Small intestine (tissue), 16 donors: Measurements from ENCODE around the gene TLDC2. TPM values are rescaled to one million over a fixed set of nuclear protein-coding genes. Genes with fewer than 3 reads are reported as not detected.
A peak's percentile ranks its signal among the peaks of the same experiment; 100 is the strongest.

Source experiments
- DNase-seq, 2 donors: peaks; one replicate each; pipeline versions ENCODE4 v3.0.0 to v3.0.0-alpha.2; 2013
- FAIRE-seq: peaks from 2 replicates; lab custom pipeline; 2012; peaks lifted over from hg19 to GRCh38; lab: Jason Lieb, UNC
- H3K27ac ChIP-seq, 3 donors: one replicate each; pipeline ENCODE4 v1.5.1; 2013; ENCODE audit warnings: low read length in 2 of 3, mild to moderate bottlenecking in 2 of 3, control low read depth in 1 of 3, inconsistent platforms in 1 of 3, low read depth in 1 of 3, moderate library complexity in 1 of 3
- H3K27me3 ChIP-seq, 3 donors: one replicate each; pipeline ENCODE4 v1.6.1; 2013; ENCODE audit warnings: low read length in 3 of 3, inconsistent platforms in 1 of 3; ENCODE audit not compliant: control insufficient read depth in 3 of 3, insufficient read depth in 3 of 3
- H3K36me3 ChIP-seq, 3 donors: one replicate each; pipeline ENCODE4 v1.6.1; 2013; ENCODE audit warnings: low read length in 3 of 3, inconsistent platforms in 1 of 3, low read depth in 1 of 3, mild to moderate bottlenecking in 1 of 3, moderate library complexity in 1 of 3; ENCODE audit not compliant: control insufficient read depth in 3 of 3, insufficient read depth in 2 of 3
- H3K4me1 ChIP-seq, 3 donors: one replicate each; pipeline ENCODE4 v1.6.1; 2013; ENCODE audit warnings: low read length in 2 of 3, inconsistent platforms in 1 of 3, low read depth in 1 of 3, mild to moderate bottlenecking in 1 of 3, moderate library complexity in 1 of 3; ENCODE audit not compliant: control insufficient read depth in 3 of 3, insufficient read depth in 2 of 3
- H3K4me3 ChIP-seq, 3 donors: one replicate each; pipeline ENCODE4 v1.5.1; 2013; ENCODE audit warnings: low read length in 3 of 3, control low read depth in 1 of 3, inconsistent platforms in 1 of 3, low read depth in 1 of 3, mild to moderate bottlenecking in 1 of 3, moderate library complexity in 1 of 3
- H3K9me3 ChIP-seq, 2 donors: one replicate each; pipeline ENCODE4 v1.6.1; 2013; ENCODE audit warnings: low read depth in 1 of 2, low read length in 1 of 2; ENCODE audit not compliant: control insufficient read depth in 2 of 2, insufficient read depth in 1 of 2
- WGBS, 3 donors: extraction: QIAGEN DNeasy Blood & Tissue Kit; methylation state at CpG; one replicate each; pipeline ENCODE4 v1.1.7; 2013; 5-methylcytosine and 5-hydroxymethylcytosine counted together
- long read RNA-seq, 10 donors: transcript quantifications; one replicate each; lab custom pipeline, GENCODE V29; 2026
- polyA plus RNA-seq, 4 donors: library from polyadenylated mRNA; stranded (reverse) in 3 of 4; unstranded in 1 of 4; fragments of 200-250 nt in 3 of 4; fragments of 120-200 nt in 1 of 4; gene quantifications; one replicate each; pipeline versions ENCODE4 v1.2.1 to v1.2.3, GENCODE V29; 2013
- donor health status: healthy with polysubstance abuse.
- donor health status: control.
- donor health status: control.
- donor health status: Bipolar disorder and iron deficiency.
- donor health status: healthy.

TLDC2 gene
- 10 to 100 TPM; 19.5 to 61.6 (median 32.4) TPM for polyA plus RNA-seq
- long read RNA-seq, donor 1, partial matches to known transcripts, result 0 of 7 reads
- long read RNA-seq, donor 1, other reads (novel, unspliced or antisense), result 6 of 7 reads
- long read RNA-seq, donor 2, partial matches to known transcripts, result 0 of 1 reads
- long read RNA-seq, donor 2, other reads (novel, unspliced or antisense), result 0 of 1 reads
- long read RNA-seq, donor 3, result 0 reads
- long read RNA-seq, donor 4, result 0 reads
- long read RNA-seq, donor 5, result 0 reads
- long read RNA-seq, donor 6, partial matches to known transcripts, result 0 of 6 reads
- long read RNA-seq, donor 6, other reads (novel, unspliced or antisense), result 5 of 6 reads
- long read RNA-seq, donor 7, result 0 reads
- long read RNA-seq, donor 8, result 0 reads
- long read RNA-seq, donor 9, result 0 reads
- long read RNA-seq, donor 10, result 0 reads

- WGBS, 3 donors, result 15 to 60% (median 45%) methylated on average over 14 of the region's 14 CpGs
- peak within 1 kb of the TSS in 2 of 3 donors; percentile 47 to 58 for H3K4me3 ChIP-seq
- H3K36me3 ChIP-seq, result peaks cover 0 to 29% (median 0%) of the 10 kb centered on the region in 3 donors
- H3K27ac ChIP-seq, result peak within 1 kb of the TSS; percentile 84 to 93 (median 89)
- no peaks in the 10 kb centered on the region for H3K9me3 ChIP-seq
- H3K27me3 ChIP-seq, result no peaks in the 10 kb centered on the region
- H3K4me1 ChIP-seq, result peaks cover 0 to 26% (median 3%) of the 10 kb centered on the region in 3 donors
- FAIRE-seq (no peak), DNase-seq (peak; percentile 94 to 97)
Observed at GRCh38 chr20:36875702-36876472, at the start of gene TLDC2. Gene TLDC2, plus strand, starts transcription at chr20:36876138. Its CDS starts 37 bp downstream, at chr20:36876175.

GRCh38 chr20:36826554-36827244 lies 49.2 kb upstream of the TLDC2 start:
- Histone ChIP-seq H3K4me3 (no peak overlapping the region), H3K36me3 (peaks cover 0 to 59% (median 4%) of the 10 kb centered on the region in 3 donors), H3K27me3 (no peaks in the 10 kb centered on the region), H3K27ac (no peak overlapping the region), H3K4me1 (no peaks in the 10 kb centered on the region), H3K9me3 (no peaks in the 10 kb centered on the region)
- FAIRE-seq (no peak), DNase-seq (no peak)
- 93 to 94% (median 94%) methylated on average over 7 of the region's 7 CpGs for WGBS, 3 donors

- FAIRE-seq (no peak), DNase-seq (peak in 1 of 2 donors; percentile 25)
- H3K27me3 ChIP-seq, result no peaks in the 10 kb centered on the region
- no peaks in the 10 kb centered on the region for H3K9me3 ChIP-seq
- H3K4me3 ChIP-seq, result no peak overlapping the region
- H3K4me1 ChIP-seq, result no peaks in the 10 kb centered on the region
- peaks cover 0 to 57% (median 4%) of the 10 kb centered on the region in 3 donors for H3K36me3 ChIP-seq
- H3K27ac ChIP-seq, result peak overlapping the region in 1 of 3 donors; percentile 9
- 64 to 78% (median 74%) methylated on average over 11 of the region's 11 CpGs for WGBS, 3 donors
Observed at GRCh38 chr20:36827541-36828279, 48.2 kb upstream of the TLDC2 start.

GRCh38 chr20:36830791-36831691 lies 44.9 kb upstream of the TLDC2 start:
- 67 to 90% (median 88%) methylated on average over 10 to 11 of the region's 11 CpGs for WGBS, 3 donors
- peaks cover 0 to 8% (median 0%) of the 10 kb centered on the region in 3 donors for H3K4me1 ChIP-seq

GRCh38 chr20:36832791-36833190 lies 43.1 kb upstream of the TLDC2 start:
- no peak overlapping the region for H3K4me3 ChIP-seq
- DNase-seq (no peak), FAIRE-seq (no peak)
- H3K9me3 ChIP-seq, result no peaks in the 10 kb centered on the region
- H3K27ac ChIP-seq, result peak overlapping the region in 2 of 3 donors; percentile 48 to 77
- WGBS, 3 donors, result 65 to 88% (median 82%) methylated on average over 7 of the region's 7 CpGs
- no peaks in the 10 kb centered on the region for H3K27me3 ChIP-seq
- H3K36me3 ChIP-seq, result peaks cover 0 to 55% (median 0%) of the 10 kb centered on the region in 3 donors
- H3K4me1 ChIP-seq, result peaks cover 0 to 17% (median 0%) of the 10 kb centered on the region in 3 donors

More at GRCh38 chr20:36830791-36831691, 44.9 kb upstream of the TLDC2 start:
- no peaks in the 10 kb centered on the region for H3K27me3 ChIP-seq
- H3K27ac ChIP-seq, result peak overlapping the region in 1 of 3 donors; percentile 22
- peaks cover 0 to 52% (median 0%) of the 10 kb centered on the region in 3 donors for H3K36me3 ChIP-seq
- FAIRE-seq, result no peak
- H3K4me3 ChIP-seq, result no peak overlapping the region
- H3K9me3 ChIP-seq, result no peaks in the 10 kb centered on the region
- DNase-seq, result no peak

- WGBS, 3 donors, result 67 to 92% (median 90%) methylated on average over 19 of the region's 19 CpGs
- DNase-seq (no peak), FAIRE-seq (no peak)
- H3K4me1 ChIP-seq, result peaks cover 0 to 17% (median 0%) of the 10 kb centered on the region in 3 donors
- no peaks in the 10 kb centered on the region for H3K27me3 ChIP-seq
- no peaks in the 10 kb centered on the region for H3K9me3 ChIP-seq
- no peak overlapping the region for H3K4me3 ChIP-seq
- peak overlapping the region in 2 of 3 donors; percentile 48 to 77 for H3K27ac ChIP-seq
- H3K36me3 ChIP-seq, result peaks cover 0 to 55% (median 0%) of the 10 kb centered on the region in 3 donors
Observed at GRCh38 chr20:36833275-36834020, 42.5 kb upstream of the TLDC2 start.
